ENCODE results near the gene ZNF280D. TPM values are rescaled to one million over a fixed set of nuclear protein-coding genes. Genes with fewer than 3 reads are reported as not detected.

ZNF280D gene
- total and polyA plus RNA-seq, 2 of the 4 experiments (the other 2 are of a cell fraction): 8.3 to 21.0 TPM

DNA sequence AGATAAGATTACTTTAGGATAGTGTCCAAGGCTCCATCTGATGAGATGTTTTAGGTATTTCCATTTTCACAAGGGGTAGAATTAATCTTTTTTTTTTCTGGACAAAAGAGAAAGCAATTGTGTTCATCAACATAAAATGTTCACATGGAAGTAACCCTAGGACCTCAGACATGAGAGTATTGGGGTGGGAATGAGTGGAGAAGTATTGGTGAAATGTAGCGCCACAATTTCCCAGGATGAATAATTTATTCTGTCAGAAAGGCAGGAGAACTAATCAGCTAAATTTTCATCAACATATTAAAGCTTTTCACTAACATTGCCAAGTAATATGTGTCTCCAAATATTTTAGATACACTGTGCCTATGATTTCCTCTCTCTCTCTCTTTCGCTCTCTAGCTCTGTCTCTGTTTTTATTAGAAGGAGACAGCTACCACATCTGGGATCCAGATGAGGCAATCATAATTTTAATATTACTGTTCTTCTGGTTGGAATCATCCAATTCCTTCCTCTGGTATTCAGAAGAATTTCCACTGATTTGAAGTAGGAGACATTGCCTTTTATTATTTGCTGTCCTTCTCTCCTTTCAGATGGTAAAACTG, 21.6 kb upstream of the ZNF280D start:
- no peak overlapping the region for H3K4me2 ChIP-seq (ENCODE audit: low read depth, low read length)

More for the DNA sequence above, 21.6 kb upstream of the ZNF280D start:
- no peak overlapping the region for H3K9ac ChIP-seq (ENCODE audit: low read depth, low read length)
- no peak overlapping the region for H2BK5ac ChIP-seq (ENCODE audit: low read depth, low read length, poor library complexity, severe bottlenecking)
- H4K8ac ChIP-seq (ENCODE audit: low read depth in 2 of 2, low read length in 2 of 2): no peak overlapping the region
- no peak overlapping the region for H3K56ac ChIP-seq (ENCODE audit: extremely low read depth, insufficient read depth, low read length)
- WGBS, 2 experiments (ENCODE audit: extremely low coverage in 2 of 2, insufficient read length in 1 of 2): no CpG with 5 or more reads among the region's 2 CpGs
- no TSS peak for BruUV-seq (replicated peaks)
- no peaks in the 10 kb centered on the region; the same call in 1 of the 2 replicates for H4K20me1 ChIP-seq (ENCODE audit: insufficient read depth, low read length)
- CTCF ChIA-PET: no interaction called here
- H3K9me1 ChIP-seq (ENCODE audit: insufficient read depth, low read length): peaks cover 8% of the 10 kb centered on the region
- no peak overlapping the region for H4K5ac ChIP-seq (ENCODE audit: low read depth, low read length)
- no peak overlapping the region for H2BK120ac ChIP-seq (ENCODE audit: low read depth, low read length)
- no peak overlapping the region for H3K23ac ChIP-seq (ENCODE audit: low read depth, low read length)
- no peak overlapping the region for H3K14ac ChIP-seq (replicated peaks; ENCODE audit: low read depth, low read length)
- no peak overlapping the region for H2AK5ac ChIP-seq (ENCODE audit: low read depth, low read length)
- no peak for TF ChIP-seq RCOR1 (IDR thresholded peaks at IDR 0.05; ENCODE audit: insufficient replicate concordance, low read length)
- no peak for TF ChIP-seq FOS (IDR thresholded peaks at IDR 0.05; ENCODE audit: low read depth, low read length)
- no peak overlapping the region for H3K4ac ChIP-seq (ENCODE audit: low read depth, low read length)
- H3K18ac ChIP-seq (ENCODE audit: low read depth, low read length): no peak overlapping the region
- H2BK20ac ChIP-seq (ENCODE audit: low read depth, low read length): no peak overlapping the region
- no peak overlapping the region for H2AFZ ChIP-seq (replicated peaks; ENCODE audit: low read length, poor library complexity)
- no peak overlapping the region for H3K4me3 ChIP-seq (ENCODE audit: insufficient read depth, low read depth, low read length)
- no peaks in the 10 kb centered on the region for H3K79me1 ChIP-seq (ENCODE audit: low read depth in 1 of 2, low read length in 2 of 2)
- ATAC-seq (ENCODE audit: low read depth) (no peak), DNase-seq (peak; percentile 30)
- H3K9me3 ChIP-seq (ENCODE audit: control insufficient read depth, insufficient read depth, low read length): no peaks in the 10 kb centered on the region
- H3K36me3 ChIP-seq (ENCODE audit: control insufficient read depth, insufficient read depth, low read length): no peaks in the 10 kb centered on the region
- POLR2A ChIA-PET (ENCODE audit: unreplicated experiment): no interaction called here
- H3K4me1 ChIP-seq (ENCODE audit: control insufficient read depth, insufficient read depth, low read length): peaks cover 8% of the 10 kb centered on the region
- no peak overlapping the region for H2BK15ac ChIP-seq (ENCODE audit: low read depth, low read length)
- in situ Hi-C loops (cut with MboI; ENCODE audit: low sequenced_read_pairs): no loop called here
- dilution Hi-C loops (cut with HindIII; ENCODE audit: low sequenced_read_pairs, unreplicated experiment): no loop called here
- no peak overlapping the region for H4K91ac ChIP-seq (ENCODE audit: insufficient read depth, low read depth, low read length)
- intact Hi-C loops (cut with micrococcal nuclease): no loop called here
- no peak overlapping the region for H2AK9ac ChIP-seq (replicated peaks; ENCODE audit: low read depth, low read length, poor library complexity)
- H3K27ac ChIP-seq (ENCODE audit: insufficient read depth, low read length): no peak overlapping the region
- no peaks in the 10 kb centered on the region for H3K27me3 ChIP-seq (ENCODE audit: control insufficient read depth, insufficient read depth, low read length)
